DMS 273 (cell line): Measurements from ENCODE around the gene KCNT2.
A peak's percentile ranks its signal among the peaks of the same experiment; 100 is the strongest.
"Not testable (repeated sequence)": the region's sequence is repeated elsewhere in the genome, so short reads cannot be mapped to it uniquely, and the experiment has no call there.

Experiments used
- DNase-seq: peaks from one replicate; lab custom pipeline; 2025; ENCODE audit not compliant: unreplicated experiment; lab: John Stamatoyannopoulos, UW

The KCNT2 gene

DNA sequence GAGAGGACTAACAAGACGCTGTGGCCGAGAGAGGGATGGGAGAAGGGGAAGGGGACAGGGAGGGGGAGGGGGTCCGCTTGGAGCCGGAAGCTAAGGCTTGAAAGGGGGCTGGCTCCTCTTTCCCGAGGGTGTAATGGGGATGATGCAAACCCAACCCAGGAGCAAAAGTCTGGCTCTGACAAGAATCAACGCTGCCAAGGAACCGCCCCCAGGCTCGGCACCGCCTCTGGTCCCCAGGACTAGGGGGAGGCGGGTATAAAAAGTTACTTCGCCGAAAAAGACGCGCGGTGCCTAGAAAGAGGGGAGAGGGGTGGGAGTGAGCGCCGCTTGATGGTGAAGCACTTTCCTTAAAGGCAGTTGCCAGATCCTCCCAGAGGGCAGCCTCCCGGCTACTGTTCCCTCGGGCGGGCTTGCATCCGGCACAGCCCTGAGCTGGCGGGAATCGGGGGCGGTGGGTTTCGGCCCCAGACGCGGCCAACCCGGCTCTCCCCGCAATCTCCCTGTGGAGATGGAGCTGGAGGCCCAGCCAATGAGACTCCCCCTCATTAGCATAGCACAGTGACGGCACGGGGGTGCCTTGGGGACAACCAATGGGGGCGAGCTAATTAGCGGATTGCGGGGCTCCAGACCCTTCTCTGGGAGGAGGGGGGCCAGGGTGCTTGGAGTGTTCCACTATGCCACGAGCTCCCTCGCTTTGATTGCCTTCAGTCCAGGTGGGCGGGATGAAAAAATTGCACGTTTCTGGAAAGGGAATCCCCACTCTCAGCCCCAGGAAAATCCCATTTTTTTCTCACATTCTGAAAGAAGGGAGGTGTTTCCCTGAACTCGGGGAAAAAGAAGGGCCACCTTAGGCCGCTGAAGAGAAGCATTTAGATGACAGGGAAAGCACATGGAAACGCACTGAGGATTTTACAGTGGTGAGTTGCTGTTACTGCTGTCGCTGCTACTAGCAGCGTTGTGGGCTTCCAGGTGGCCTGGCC is at the start of gene KCNT2:
Gene KCNT2 (minus strand): TSS at position 51 of the 980 bp plus-strand sequence. CDS start 131 bp downstream, outside the sequence.
- peak; percentile 8 for DNase-seq

DNA sequence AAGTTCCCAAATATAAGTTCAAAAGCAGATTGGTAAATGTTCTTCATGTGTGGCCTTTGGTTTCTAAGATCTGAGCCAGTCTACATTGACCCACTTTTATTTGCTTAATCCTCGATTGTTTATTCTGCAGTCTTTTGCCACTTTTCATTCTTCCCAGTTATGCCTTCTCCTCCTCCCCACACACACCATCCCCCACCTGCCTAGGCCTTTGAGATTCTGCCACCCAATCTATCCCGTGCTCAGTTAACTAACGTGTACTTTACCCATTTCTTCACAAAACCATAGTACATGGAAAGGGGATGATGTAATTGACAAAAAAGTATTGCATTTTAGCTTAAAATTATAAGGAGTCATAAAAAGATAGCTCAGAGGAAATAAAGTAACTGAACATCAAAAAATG is 47.3 kb upstream of the KCNT2 start:
- DNase-seq: no peak

GRCh38 chr1:196655071-196655470 is 46.8 kb upstream of the KCNT2 start:
- no peak for DNase-seq

- DNase-seq: no peak
Measured at GRCh38 chr1:196654271-196654670, 46.0 kb upstream of the KCNT2 start.

DNA sequence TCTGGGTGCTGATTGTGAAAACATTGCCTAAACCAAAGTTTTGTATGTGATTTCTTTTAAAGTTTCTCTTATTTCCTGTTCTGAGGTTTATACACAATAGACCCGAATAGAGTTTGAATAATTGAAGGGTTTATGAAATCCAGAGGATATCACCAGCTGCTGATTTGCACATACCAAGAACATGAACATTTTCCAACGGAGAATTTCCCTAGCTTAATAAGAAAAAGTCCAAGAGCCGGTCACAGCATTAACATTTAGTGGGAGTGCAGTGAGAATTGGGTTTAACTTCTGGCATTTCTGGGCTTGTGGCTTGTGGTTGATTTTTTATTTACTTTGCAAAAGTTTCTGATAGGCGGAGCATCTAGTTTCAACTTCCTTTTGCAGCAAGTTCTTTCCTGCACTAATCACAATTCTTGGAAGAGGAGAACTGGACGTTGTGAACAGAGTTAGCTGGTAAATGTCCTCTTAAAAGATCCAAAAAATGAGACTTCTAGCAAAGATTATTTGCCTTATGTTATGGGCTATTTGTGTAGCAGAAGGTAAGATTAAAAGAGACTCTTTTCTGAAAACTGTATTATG is 43.5 kb upstream of the KCNT2 start, which contains the start of gene CFH:
Gene CFH (plus strand): TSS at position 407 of the 579 bp plus-strand sequence. CDS start 75 bp downstream, at position 482.
- DNase-seq: no peak

DNA sequence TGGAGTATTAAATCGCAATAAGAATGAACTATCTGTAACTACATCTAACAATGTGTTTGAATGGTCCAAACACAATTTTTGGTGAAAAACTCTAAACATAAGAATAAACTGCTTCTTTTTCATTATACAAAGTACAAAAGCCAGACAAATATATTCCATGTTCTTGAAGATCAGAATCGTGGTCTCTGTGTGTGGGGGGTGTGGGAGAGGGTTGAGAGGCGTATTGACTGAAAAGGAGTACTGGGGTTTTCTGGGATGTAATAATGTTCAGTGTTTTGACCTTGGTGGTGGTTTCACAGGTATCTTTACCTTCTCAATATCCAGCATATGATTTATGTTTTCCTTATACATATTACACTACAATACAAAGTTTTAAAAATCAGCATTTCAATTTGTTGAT is 42.8 kb upstream of the KCNT2 start:
- no peak for DNase-seq

DNA sequence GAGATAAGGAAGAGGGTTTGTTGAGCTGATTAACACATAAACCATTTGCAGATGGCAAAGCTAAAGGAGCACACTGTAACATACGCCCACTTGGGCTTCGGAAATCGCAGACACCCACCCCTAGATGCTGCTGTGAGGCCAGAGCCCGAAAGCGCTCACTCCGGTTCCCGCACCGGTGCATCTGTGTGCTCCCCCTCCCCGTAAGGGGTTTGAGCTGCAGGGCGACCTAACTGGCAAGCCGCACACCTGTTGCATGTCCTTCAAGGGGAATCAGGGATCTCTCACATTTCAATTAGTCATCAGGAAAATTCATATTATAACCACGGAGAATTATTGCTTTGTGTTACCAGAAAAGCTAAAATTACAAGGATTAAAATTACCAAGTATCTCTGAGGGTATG is 42.2 kb upstream of the KCNT2 start:
- no peak for DNase-seq

DNA sequence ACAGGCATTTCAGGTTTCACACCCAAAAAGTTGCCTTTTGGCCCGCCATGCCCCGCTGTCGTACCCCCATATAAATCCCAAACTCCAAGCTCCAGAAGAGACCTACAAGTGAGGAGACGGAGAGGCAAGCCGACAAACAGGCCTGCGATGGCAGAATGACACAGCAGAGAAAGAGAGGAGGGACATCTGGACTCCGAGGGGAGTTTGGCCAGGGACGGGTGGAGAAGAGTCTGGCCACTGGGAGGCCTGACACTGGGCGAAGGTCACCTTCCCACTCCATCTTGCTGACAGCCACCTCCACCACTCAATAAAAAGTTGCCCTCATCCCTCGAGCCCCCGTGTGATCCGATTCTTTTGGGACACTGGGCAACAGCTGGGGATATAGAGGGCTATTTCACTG is 41.8 kb upstream of the KCNT2 start:
- no peak for DNase-seq

- DNase-seq: no peak
Measured at GRCh38 chr1:196640976-196641375, 32.7 kb upstream of the KCNT2 start.

DNA sequence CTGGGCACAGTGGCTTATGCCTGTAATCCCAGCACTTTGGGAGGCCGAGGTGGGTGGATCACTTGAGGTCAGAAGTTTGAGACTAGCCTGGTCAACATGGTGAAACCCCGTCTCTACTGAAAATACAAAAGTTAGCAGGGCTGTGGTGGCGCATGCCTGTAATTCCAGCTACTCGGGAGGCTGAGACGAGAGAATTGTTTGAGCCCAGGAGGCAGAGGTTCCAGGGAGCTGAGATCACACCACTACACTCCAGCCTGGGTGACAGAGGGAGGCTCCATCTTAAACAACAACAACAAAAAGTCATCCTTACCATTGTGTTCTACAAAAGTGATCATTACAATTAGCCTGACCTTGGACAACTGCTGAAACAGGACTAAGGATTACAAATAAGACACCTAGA is 31.1 kb upstream of the KCNT2 start:
- not testable (repeated sequence) for DNase-seq

DNA sequence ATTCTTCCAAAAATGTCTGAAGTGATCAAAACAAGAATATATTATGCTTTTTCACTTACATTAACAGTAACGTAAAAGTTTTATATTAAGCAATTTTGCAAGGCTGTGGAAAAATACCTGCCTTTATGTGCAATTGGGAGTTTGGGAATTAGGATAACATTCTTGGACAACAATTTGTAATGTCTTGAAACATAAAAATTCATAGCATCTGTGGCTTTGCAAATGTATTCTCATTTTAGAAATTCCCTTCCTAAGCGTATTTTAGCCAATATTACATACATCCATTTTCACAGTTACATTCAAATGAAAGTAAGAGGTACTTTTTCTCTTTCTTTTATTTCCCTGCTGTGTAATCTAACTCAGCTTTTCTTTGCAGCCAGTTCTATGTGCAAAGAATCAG is 30.2 kb upstream of the KCNT2 start:
- no peak for DNase-seq

DNA sequence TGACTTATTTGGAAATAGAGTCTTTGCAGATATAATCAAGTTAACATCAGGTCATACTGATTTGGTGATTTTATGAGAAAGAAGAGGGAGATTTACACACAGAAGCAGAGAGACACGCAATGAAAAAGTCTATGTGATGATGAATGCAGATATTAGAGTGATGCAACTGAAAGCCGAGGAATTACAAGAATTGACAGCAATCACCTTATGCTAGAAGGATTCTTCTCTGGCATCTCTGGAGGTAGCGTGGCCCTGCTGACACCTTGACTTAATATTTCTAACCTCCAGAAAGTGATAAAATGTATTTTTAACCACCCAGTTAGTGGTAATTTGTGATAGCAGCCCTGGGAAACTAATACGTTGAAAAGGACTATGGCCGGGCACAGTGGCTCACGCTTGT is 29.4 kb upstream of the KCNT2 start:
- no peak for DNase-seq

DNA sequence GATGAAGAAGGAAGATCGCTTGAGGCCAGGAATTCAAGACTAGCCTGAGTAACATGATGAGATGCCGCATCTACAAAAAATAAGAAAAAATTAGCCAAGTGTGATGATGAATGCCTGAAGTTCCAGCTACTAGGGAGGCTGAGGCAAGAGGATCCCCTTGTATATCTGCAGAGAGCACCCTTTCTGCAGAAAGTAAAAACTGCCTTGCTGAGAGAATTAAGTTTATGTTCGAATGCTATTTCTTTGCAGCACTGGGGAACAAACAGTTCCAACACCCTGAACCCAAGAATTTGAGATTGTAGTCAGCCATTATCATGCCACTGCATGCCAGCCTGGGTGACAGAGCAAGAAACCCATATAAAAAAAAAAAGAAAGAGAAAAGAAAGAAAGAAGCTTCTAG is 20.6 kb upstream of the KCNT2 start:
- no peak for DNase-seq

- no peak for DNase-seq
Measured at GRCh38 chr1:196623079-196623478, 14.8 kb upstream of the KCNT2 start.

DNA sequence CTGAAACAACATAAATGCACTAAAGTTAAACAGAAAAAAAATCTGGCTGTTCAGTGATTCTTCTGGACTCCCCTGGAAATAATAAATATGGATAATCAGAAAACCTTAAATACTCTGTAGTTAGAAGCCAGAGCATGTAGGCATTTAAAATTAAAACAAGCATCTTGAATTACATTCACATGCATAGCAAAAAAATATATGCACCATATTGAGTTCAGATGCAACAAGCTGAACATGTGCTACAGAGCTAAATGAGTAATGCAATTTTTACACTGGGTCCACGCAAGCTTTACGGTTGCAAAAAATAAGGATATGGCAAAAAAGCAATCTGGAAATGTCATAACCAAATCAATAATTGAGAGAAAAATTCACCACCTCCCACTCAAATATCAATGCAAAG is 11.5 kb upstream of the KCNT2 start:
- no peak for DNase-seq

GRCh38 chr1:196611873-196612272 is 3.6 kb upstream of the KCNT2 start:
- no peak for DNase-seq

- DNase-seq: no peak
Measured at GRCh38 chr1:196609370-196609737, 1.1 kb upstream of the KCNT2 start.

GRCh38 chr1:196607981-196608380 is 259 bp downstream of the KCNT2 start:
- no peak for DNase-seq

GRCh38 chr1:196603651-196604050 is 4.6 kb downstream of the KCNT2 start:
- no peak for DNase-seq

DNA sequence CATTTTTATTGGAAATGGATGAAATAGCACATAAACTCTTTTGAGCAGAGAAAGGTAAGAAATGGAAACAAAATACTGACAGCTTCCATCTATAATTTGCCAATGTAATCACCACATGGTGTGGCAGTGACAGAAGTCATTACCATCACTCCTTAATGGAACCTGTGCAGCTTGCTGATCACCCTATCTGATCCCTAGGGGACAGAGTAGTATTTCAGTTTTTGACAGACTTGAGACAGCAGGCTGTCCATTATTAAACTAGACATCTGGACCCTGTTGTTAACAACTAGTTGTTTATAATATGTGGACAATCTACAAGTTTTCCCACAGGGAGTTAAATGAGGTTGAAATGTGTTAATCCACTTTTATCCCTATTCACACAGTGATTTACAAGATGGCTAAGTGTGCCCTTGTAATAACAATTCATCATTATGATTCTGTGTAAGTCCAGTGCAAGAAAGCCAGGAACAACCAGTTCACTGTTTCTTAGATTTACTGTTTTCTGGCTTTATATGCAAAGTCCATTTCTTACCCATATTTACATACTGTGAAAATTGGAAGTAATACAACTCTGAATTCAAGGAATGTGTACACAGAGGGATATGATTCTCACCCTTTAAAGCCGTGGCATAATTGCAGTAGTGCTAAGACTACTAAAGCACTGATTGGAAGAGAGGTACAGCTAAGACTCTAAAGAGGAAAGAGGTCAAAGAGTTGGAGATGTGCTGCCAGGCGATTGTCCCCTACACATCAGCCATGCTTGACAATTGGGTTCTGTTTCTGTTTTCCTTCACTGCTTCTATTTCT is 9.1 kb downstream of the KCNT2 start:
- no peak for DNase-seq

GRCh38 chr1:196594700-196595099 is 13.5 kb downstream of the KCNT2 start:
- no peak for DNase-seq

DNA sequence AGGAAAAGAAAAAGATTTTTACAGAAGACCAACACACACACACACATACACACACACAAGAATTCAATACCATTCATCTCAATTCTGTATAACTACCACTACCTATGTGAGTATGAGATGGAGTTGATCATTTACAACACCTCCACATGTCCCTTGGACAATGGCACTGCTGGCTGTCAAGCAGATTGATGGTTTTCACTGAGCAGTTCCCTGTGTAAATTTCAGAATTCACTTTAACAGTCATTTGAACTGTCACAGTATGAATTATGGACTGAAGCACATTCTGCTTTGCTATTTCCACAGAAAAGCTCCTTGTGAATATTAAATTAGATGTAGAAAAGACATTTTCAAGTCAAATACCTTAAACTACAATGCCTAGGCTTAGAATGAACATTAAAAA is 14.3 kb downstream of the KCNT2 start:
- no peak for DNase-seq
